22Rv1 (cell line): ENCODE results near the gene APLF.

ENCODE experiments used
- H3K27ac ChIP-seq: fragments of 450-650 bp; 2 replicates; pipeline ENCODE4 v1.5.1; 2017
- CTCF ChIP-seq: fragments of 450-650 bp; IDR thresholded peaks from 2 replicates; pipeline ENCODE4 v1.5.1; 2017; ENCODE audit warnings: mild to moderate bottlenecking
- ZFX ChIP-seq: fragments of 450-650 bp; IDR thresholded peaks from 2 replicates; pipeline ENCODE4 v1.6.1; 2017; ENCODE audit warnings: antibody characterized with exemption, borderline replicate concordance

APLF gene

GRCh38 chr2:68468801-68469200 is 1.4 kb downstream of the APLF start:
- TF ChIP-seq ZFX: no peak
- no peak for TF ChIP-seq CTCF
- no peak overlapping the region for H3K27ac ChIP-seq

- no peak for TF ChIP-seq ZFX
- no peak for TF ChIP-seq CTCF
- no peak overlapping the region for H3K27ac ChIP-seq
These were observed 2.5 kb downstream of the APLF start for GRCh38 chr2:68469935-68470334.

GRCh38 chr2:68471385-68471784 is 4.0 kb downstream of the APLF start:
- no peak for TF ChIP-seq ZFX
- TF ChIP-seq CTCF: no peak

GRCh38 chr2:68472796-68473414 is 5.5 kb downstream of the APLF start:
- TF ChIP-seq CTCF (no peak), ZFX (no peak)
- no peak overlapping the region for H3K27ac ChIP-seq

More at GRCh38 chr2:68471385-68471784, 4.0 kb downstream of the APLF start:
- H3K27ac ChIP-seq: no peak overlapping the region

- no peak for TF ChIP-seq ZFX
- no peak for TF ChIP-seq CTCF
- H3K27ac ChIP-seq: no peak overlapping the region
These were observed 7.7 kb downstream of the APLF start for GRCh38 chr2:68475110-68475509.

- no peak overlapping the region for H3K27ac ChIP-seq
- TF ChIP-seq CTCF: no peak
- TF ChIP-seq ZFX: no peak
These were observed 8.2 kb downstream of the APLF start for GRCh38 chr2:68475576-68475975.

GRCh38 chr2:68476454-68476853 is 9.1 kb downstream of the APLF start:
- TF ChIP-seq ZFX: no peak
- no peak for TF ChIP-seq CTCF
- no peak overlapping the region for H3K27ac ChIP-seq
